Measurements from ENCODE around the gene S100A7. TPM values are rescaled to one million over a fixed set of nuclear protein-coding genes. Genes with fewer than 3 reads are reported as not detected.
"Not testable (repeated sequence)": the region's sequence is repeated elsewhere in the genome, so short reads cannot be mapped to it uniquely, and the experiment has no call there.

S100A7 gene
- polyA plus RNA-seq, 1 donor: 0.43 TPM

DNA sequence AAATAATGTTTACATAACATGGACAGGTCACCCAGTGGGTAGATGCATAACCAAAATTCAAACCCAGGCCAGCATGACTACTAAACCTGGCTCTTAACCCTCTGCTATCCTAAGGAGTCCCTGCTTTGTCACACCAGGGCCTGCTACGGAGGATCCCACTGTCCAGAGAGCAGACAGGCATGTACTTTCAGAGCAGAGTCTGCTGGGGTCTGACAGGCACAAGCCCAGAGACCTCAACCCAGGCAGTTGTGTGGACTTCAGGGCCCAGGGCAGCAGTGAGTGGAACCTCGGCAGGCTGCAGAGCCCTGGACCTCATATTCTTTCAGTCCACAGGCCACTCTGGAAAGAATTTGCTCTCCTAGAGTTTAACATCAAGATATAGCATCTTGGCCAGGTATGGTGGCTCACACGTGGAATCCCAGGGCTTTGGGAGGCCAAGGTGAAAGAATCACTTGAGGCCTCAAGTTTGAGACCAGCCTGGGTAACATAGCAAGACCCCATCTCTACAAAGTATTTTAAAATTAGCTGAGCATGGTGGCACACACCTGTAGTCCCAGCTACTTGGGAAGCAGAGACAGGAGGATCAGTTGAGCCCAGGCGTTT is 16.1 kb upstream of the S100A7 start:
- DNase-seq: no peak

DNA sequence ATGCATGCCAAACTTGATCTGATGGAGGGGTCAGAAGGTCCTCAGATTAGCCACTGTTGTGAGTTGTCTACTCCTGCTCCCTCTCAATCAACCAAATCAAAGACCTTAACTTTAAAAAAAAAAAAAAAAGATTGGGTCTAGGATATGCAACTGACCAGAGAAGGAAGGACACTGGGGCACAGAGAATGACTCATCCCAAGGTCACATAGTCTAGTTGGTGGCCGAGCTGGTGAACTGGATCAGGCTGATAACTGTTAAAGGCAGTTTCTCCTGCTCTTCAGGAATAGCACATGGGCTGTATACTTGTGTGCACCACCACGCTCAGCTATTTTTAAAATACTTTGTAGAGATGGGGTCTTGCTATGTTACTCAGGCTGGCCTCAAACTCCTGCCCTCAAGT is 14.8 kb upstream of the S100A7 start:
- DNase-seq: no peak

DNA sequence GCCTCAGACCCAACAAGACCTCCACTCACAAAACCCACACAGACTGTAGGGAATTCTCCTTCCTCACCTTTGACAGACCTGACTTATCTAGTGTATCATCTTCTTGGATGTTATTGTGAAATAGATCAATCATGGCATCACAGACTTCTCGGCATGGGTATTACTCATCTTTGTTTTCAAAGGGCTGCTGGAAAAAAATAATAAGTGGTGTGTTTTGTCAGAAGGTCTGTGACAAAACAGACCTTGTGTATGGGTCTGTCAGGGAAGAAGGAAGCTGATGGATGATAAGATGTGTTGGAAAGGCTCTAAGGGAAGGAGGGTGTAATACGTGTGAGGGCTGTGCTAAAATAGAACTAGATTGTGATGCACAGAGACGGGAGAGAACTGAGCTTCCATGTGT is 13.9 kb upstream of the S100A7 start:
- no peak for DNase-seq

DNA sequence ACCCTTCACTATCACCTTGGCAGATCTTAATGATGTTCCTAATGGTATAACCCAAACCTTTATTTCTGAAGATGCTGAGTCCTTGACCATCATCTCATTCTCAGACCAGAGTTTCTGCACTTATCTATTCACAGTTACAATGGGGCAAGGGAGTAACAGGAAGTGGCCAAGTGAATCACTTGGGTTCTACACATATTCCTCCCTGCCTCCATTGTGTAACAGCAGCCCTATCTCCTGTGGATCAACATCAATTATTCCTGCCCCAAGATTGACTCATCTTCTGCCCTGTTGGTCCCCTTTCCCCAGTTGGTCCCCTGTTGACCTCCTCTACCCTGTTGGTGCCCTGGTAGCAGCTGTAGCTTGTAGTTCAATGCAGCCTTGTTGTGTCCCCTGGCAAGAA is 10.3 kb upstream of the S100A7 start:
- DNase-seq: no peak

DNA sequence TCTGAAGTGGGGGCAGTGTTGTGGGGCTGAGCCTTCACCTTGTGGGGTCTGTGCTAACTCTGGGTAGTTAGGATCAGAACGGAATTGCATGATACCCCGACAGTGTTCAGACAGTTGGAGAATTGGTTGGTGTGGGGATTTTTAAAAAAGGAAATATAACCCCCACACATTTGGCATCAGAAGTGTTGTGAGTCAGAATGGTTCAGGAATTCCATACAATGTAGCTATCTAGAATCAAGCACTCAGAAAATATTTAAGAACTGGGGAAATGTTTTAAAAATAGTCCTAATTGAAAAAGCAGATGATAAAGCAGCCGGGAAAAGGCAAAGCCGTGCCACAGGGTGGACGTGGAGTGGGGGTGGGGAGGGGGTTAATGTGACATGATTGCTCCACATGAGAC is 6.5 kb upstream of the S100A7 start:
- DNase-seq: no peak

DNA sequence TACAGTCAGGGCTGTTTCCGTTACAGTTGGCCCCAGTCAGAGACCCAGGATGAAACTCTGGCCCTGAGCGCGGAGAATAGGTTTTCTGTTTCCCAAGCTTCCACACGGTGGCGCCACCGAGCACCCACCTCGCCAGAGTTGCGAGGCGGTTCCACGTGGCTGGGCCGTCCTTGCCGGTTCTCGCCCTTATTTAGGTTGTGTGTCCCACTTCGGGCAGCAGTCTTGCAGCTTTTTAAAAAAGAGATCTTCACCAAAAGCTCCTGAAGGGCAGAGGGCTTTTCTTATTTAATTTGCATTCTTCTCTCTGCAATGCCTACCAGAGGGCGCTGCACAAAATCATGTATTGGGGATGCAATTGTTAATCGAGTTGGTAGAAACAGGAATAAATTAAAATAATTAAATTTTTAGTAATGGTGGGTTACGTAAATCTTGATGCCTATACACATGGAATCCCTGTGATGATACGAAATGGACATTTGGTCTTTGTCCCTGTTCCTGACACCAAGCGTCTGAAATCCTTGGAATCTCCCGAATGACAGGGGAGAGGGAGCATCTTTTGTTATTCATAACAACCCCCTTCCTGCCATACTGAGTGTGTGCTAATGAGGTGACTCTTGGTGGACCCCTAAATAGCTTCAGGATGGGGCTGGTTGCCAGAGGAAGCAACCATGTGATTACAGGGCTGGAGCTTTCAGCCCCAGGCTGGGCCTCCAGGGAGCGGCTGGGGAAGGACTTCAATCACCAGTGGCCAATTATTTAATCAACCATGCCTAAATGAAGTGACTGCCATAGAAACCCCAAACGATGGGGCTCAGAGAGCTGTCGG is 5.6 kb upstream of the S100A7 start:
- DNase-seq: peak; percentile 12

DNA sequence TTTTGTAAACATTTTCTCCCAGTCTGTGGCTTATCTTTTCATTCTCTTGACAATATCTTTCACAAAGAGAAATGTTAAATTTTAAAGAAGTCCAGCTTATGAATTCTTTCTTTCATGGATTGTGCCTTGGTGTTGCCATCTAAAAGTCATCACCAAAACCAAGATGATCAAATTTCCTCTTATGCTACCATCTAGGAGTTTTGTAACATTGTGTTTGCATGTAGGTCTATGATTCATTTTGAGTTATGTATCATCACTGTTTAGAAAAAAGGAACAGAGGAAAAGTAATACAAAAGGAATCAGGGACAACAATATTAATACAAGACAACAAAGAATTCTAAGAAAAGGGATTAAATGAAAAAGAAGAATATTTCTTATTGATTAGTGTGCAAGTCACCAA is 2.3 kb upstream of the S100A7 start:
- DNase-seq: not testable (repeated sequence)

DNA sequence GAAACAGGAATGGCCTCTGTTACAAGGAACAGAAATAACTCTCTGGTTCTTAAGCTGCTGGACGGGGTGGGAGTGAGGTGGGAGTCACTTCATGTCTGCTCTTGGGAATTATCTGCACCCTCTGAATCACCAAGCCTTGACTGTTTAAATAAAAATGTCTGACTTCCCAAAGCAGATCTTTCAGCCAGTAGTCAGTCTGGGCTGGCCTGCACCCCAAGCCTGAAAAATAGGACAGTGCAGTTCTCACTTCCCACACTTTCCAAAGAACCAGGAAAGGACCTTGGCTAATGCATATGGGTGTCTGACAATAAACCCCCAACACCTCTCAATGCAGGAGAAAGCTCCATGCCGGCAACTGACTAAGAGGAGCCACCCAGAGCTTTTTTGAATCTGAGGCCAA is 796 bp downstream of the S100A7 start:
- DNase-seq: no peak

DNA sequence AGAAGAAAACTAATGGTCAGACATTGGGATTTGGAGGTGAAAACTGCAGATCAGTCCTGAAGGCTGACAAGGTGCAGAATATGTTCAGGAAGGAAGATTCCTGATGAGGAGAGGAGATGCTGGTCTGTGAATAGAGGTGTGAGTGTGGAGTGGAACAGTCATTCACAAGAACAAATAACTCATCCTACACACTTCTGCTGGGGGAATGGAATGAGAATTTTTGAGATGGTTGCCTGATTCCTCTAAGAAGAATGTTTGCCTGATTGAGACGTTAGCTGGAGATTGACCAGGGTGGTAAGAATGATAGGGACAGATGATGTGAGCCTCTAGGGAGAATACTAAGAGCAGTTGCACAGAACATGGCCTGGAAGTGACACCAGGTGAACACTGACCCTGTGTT is 4.1 kb downstream of the S100A7 start:
- no peak for DNase-seq

DNA sequence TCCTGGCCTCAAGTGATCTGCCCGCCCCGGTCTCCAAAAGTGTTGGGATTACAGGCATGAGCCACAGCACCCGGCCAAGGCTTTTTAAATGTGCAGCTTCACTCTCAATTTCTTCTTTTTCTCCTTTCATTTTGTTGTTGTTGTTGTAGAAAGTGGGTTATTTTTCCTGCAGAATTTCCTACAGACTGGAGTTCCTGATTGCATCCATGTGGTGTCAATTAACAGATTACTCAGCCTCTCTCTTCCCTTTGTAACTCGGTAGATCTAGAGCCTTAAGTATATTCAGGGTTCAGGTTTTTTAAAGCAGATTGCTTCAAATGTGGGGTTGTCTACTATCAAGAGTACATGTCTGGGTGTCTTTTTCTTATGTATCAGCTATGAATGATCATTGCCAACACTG is 11.6 kb downstream of the S100A7 start:
- not testable (repeated sequence) for DNase-seq

DNA sequence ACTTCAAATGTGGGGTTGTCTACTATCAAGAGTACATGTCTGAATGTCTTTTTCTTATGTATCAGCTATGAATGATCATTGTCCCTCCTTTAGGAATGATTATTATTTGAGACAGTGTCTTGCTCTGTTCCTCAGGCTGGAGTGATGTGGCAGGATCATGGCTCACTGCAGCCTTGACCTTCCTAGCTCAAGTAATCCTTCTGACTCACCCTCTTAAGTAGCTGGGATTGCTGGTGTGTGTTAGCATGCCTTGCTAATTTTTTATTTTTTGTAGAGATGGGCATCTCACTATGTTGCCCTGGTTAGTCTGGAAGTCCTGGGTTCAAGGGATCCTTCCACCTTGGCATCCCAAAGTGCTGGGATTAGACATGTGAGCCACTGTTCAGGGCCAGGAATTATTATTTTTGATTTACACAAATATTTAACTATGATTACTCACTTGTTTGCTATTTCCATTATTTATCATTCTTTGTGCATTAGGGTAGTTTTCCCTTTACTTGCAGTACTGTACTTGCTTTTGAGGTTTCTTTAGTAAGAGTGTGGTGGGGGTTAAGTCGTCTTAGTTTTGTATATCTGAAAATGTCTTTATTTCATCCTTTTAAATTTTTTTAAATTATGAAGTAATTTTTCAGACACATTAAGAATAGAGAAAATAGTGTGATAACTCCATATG is 12.8 kb downstream of the S100A7 start:
- DNase-seq: no peak

DNA sequence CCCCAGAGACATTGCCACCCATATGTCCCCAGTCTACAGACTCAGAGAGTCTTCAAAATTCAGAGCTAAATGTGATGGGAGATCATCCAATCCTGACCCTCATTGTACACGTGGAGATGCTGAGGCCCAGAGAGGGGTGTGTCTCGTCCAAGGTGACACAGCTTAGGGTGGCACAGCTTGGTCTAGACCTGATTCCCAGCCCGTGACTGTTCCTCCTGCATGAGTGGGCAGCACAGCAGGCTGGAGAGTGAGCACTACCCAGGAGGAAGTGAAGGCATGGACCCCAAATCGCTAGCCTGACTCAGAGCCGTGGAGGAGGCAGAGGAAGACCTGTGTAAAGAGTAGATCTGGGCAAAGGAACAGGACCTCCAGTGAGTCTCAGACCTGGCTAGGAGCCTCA is 16.4 kb downstream of the S100A7 start:
- DNase-seq: no peak

DNA sequence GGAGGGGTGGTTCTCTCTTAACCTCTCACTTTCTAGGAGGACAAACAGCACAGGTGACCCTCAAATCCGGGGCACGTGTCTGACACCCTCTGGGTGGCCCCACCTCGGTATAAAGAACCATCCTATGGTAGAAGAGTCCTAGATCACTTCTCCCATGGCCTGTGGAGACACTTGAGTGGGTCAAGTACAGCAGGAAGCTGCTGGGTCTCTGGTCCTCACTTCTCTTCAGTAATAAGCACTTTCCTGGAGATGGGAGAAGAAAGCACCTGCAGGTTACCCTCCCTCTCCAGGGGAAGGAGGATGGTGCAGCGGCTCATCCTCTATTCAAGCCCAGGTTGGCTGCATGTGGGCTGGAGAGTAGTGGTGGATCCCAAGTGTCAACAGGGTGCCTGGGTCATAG is 17.0 kb downstream of the S100A7 start:
- DNase-seq: no peak

DNA sequence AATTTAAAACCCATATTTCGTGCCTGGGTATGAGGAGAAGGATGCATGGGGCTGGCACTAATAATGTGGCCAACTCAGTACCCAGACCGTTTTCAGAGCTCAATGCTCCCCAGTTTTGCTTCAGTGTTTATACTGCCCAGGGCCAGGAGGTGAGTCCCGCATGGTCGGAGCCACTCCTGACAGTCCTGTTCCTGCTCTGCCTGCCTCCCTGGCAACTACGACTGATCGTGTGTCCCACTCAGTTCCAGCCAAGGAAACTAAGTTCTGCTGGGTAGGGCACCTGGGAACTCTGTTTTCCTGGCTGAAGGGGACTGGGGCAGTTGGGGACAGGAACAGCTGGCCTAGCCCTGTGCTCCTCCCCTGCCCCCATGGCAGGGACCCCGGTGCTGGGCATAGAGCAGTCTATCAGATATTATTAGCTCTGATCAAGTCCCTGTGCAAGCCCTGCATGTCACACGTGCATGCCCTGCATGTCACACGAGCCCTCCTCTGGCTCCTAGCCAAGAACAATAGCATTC is 19.2 kb downstream of the S100A7 start:
- DNase-seq: no peak

DNA sequence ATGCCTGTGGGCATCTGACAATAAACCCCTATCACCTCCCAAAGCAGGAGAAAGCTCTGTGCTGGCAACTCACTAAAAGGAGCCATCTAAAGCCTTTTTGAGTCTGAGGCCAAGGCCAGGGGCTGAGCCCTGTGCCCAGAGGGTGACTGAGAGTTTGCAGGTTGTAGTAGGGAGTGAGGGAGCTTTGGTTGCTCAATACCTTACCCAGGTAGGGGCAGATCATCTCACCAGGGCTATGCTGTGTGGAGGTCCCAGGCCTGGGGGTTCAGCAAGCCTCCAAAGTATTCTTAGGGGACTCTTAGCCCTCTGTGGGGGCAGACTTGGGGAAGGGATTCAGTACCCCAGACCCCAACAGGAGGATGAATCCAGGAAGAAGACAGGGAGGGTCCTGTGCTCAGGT is 21.2 kb downstream of the S100A7 start:
- no peak for DNase-seq

DNA sequence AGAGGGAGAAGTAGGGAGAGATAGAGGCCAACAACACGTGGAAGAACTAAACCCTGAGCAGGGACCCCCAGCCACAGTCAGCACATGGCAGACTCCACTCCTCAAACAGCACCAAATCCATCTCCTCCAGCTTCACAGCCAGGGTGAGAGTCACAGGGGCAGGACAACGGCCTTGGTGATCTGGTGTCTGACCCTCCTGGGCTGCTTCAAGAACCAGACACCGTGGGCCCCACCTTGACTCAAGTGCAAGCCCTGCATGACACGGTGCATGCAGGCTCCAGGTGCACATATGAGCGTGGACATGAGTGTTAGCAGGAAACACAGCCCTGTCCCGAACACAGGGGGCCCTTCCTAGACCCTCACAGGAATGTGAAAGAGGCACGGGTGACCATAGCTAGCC is 21.9 kb downstream of the S100A7 start:
- no peak for DNase-seq

DNA sequence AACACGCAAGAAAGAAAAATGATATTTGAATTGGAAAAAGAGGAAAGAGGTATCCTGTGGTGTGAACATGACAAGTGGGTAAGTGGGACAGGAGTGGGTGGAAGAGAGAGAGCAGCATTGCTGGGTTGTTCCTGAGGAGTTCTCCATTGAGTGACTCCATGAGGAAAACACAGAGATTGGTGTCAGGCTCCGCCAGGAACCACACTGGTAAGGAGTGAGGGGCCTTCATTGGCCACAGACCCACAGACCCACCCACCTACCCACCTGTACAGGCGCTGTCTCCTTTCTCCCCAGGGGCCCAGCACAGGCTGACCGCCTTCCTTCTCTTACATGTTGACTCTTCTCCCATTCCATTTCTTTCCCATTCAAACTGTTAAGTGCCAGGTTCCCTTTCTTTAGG is 23.2 kb downstream of the S100A7 start:
- DNase-seq: no peak

DNA sequence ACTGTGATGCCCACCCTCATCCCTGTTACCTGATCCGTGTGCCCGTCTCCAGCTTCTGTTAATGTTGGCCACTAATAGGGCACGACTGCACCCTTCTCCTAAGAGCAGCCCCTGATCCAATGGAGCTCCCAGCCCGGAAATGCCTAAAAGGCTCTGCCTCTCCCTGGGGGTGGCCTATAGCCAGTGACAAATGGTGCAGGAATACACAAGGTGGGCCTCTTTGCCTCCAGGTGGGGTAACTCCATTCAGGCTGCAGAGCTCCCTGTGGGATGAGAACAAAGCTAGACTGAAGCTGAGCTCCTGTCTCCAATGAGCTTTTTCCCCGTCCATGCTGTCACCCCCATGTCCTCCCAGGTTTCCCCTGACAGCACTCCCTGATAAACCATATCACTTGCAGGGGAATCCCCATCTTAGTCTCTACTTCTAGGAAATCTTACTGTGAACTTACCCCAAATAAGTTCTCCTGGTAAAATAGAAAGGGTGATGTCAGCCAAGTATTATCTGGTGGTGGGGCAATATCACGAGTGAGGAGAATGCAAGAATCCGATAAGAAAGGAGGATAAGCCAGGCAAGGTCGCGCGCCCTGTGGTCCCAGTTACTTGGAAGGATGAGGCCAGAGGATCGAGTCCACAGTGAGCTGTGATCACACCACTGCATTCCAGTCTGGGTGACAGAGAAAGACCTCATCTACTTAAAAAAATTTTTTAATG is 25.6 kb downstream of the S100A7 start:
- DNase-seq: no peak

DNA sequence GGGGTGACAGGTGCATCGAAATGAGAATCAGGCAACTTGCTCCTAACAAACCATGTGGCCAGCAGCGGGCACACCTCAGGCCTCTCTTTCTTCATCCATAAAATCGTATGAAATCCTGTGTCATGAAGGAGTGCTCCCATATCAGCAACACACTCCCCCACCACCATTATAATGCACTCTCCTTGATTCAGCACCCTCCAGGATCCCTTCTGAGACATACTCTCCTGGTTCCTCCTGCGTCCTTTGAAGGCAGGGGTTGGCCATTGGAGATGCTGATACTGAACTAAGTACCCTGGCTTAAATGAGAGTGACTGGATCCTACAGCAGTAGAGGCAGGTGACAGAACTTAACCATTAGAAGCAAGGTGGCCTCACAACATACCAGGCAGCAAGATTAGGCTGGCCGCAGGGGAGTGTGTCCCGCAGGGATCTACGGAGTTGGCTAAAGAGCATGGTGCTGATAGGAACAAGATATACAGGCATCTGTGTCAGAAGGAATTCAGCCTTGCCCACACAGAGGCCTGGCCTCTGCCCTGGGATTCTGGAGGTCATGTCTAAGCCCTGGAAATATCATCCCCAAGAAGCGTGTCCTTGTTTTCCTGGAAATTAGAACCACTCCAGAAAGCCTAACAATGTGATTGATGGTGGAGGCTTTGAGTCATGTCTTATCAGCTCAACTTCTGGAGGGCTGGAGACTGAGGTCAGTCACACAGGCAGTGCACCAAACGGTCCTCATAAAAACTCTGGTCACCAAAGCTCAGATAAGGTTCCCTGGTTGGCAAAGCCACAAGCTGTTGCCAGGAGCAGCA is 27.4 kb downstream of the S100A7 start:
- no peak for DNase-seq

DNA sequence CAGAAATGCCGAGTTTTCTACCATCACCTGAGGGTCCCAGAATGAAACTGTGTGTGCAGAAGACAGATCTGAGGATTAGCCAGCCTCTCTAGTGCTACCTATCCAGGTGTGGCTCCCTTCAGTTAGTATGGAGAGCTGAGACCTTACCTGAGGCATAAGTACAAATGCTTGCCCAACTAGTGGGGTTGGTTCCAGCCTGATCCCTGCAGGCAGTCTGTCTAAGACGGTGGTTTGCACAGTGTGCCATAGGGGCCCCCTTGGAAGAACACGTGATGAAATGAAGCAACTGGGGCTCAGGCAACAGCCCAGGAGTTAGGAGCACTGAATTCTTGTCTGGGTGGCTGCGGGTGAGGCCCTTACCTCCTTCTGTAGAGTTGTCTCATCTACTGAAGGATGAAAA is 28.5 kb downstream of the S100A7 start:
- DNase-seq: no peak

DNA sequence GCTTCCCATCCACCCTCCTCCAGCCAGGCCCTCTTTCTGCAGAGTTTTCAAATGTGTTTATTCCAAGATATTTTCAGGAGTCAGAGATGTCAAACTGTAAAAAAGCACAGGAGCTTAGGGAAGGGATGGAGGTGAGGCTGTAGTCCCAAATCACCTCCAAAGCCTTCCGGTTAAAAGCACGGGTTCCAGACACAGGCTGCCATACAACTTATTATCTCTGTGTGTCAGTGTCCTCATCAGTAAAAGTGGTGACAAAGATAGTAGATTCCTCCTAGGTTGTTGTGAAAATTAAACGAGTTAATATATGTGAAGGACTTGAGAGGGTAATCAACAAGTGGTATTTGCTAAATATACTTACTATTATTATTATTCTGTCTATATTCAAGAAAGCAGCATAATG is 29.0 kb downstream of the S100A7 start:
- no peak for DNase-seq

DNA sequence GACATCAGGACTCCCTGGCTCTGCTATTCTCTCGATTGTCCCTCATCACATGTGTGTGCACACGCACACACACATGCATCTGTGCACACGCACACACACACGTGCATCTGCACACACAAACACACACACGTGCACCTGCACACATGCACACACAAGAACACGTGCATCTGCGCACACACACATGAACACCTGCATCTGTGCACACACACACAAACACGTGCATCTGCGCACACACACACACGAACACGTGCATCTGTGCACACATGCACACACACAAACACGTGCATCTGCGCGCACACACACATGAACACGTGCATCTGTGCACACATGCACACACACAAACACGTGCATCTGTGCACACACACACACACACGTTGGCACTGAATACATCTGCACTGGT is 29.4 kb downstream of the S100A7 start:
- no peak for DNase-seq

All from left kidney (tissue), 2 donors.